C4-2B (cell line): Measurements from ENCODE around the gene ABCB7.

Experiments used
- CTCF ChIP-seq: fragments of 450-650 bp; conservative IDR thresholded peaks from 2 replicates; pipeline ENCODE4 v1.5.1; 2017; ENCODE audit warnings: mild to moderate bottlenecking
- ZFX ChIP-seq: fragments of 450-650 bp; IDR thresholded peaks from 2 replicates; pipeline ENCODE4 v1.6.1; 2017

GRCh38 chrX:75155447-75155826, 646 bp downstream of the ABCB7 start:
- no peak for TF ChIP-seq CTCF
- no peak for TF ChIP-seq ZFX
